Jurkat, Clone E6-1 (cell line): ENCODE results near the gene TMEM223.
"Not testable (repeated sequence)": the region's sequence is repeated elsewhere in the genome, so short reads cannot be mapped to it uniquely, and the experiment has no call there.

ENCODE experiments used
- DNase-seq: peaks from one replicate; pipeline ENCODE4 v3.0.0-alpha.2; 2011; ENCODE audit warnings: low read depth, low spot score
- H3K4me3 ChIP-seq: 2 replicates; pipeline ENCODE4 v1.5.1; 2011; ENCODE audit warnings: mild to moderate bottlenecking, low read length, control low read depth, moderate library complexity

Gene TMEM223

GRCh38 chr11:62757846-62758788 lies 33.7 kb downstream of the TMEM223 start:
- H3K4me3 ChIP-seq = no peak overlapping the region
- no peak for DNase-seq

GRCh38 chr11:62755086-62755615 lies 36.7 kb downstream of the TMEM223 start:
- no peak overlapping the region for H3K4me3 ChIP-seq

DNA sequence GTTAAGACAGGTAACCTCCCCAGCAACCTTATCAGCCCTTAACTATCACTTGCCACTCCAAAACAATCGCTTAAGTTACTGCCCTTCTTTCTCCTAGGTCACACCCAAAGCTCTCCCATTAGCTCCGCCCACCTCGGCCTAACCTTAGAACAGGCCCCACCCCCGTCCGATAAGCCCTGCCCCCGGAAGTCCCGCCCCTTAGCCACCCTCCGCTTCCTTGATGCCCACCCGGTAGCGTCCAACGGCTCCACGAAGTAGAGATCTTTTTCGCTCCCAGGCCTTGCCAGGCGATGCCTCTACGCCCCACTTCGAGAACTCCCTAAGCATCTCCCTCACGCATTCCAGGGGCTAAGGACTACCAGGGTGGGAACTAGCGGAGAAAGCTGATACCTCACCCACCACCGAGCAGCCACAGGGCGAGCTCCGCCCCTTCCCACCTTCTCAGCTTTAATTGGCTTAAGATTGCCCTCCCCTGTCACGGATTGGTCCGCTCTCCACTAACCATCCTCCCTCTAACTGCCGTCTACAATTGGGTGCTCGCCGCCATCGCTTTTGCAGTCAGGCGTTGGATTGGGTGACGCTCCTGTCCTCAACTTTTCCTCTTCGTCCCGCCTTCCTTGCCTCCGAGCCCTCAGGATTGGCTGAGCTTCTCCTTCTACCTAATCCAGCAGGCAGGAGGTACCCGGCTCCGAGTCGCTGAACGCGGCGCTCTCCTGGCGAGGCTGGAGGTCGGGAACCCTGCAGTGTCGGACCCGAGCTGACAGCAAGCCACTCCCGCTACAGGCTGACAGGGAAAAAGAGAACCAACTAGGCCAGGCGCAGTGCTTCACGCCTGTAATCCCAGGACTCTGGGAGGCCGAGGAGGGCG lies 37.8 kb downstream of the TMEM223 start, which contains the start of gene ZBTB3:
ZBTB3 (minus strand) TSS at position 425 of the 868 bp plus-strand sequence. CDS start 496 bp downstream, outside the sequence.
- peak; percentile 100 for DNase-seq
- H3K4me3 ChIP-seq = peak within 1 kb of the TSS; percentile 88

More at GRCh38 chr11:62755086-62755615, 36.7 kb downstream of the TMEM223 start:
- no peak for DNase-seq

DNA sequence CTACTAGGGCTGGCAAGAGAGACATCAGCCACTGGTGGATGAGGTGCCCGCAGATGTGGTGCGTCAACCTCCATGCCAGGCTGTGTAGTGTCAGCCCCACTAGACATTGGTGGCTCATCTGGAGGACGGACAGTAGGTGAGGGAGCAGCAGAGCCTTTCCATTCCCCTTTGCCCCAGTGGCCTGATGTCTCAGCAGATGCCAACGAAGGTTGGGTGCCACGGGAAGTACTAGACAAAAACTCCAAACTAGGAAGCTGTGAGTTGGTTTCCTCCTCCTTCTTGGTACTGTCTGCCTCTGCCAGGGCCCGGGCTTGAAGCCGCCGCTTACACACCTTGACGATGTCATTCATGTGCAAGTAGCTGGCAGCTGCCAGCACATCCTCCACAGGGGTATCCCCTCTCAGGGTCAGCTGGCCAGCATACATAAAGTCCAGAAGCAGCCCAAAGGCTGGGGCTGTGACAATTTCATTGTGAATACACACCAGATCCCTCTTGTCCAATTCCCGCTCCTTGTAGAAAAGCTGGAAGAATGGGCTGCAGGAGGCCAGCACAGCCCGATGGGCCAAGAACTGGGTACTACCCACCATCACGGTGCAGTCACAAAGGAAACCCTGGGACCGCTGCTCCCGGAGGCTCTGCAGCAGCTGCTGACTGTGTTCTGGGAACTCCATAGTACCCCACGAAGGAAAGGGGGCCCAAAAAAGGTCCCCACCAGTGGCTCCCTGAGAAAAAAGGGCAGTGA lies 38.6 kb downstream of the TMEM223 start:
- H3K4me3 ChIP-seq = peak overlapping the region; percentile 88

DNA sequence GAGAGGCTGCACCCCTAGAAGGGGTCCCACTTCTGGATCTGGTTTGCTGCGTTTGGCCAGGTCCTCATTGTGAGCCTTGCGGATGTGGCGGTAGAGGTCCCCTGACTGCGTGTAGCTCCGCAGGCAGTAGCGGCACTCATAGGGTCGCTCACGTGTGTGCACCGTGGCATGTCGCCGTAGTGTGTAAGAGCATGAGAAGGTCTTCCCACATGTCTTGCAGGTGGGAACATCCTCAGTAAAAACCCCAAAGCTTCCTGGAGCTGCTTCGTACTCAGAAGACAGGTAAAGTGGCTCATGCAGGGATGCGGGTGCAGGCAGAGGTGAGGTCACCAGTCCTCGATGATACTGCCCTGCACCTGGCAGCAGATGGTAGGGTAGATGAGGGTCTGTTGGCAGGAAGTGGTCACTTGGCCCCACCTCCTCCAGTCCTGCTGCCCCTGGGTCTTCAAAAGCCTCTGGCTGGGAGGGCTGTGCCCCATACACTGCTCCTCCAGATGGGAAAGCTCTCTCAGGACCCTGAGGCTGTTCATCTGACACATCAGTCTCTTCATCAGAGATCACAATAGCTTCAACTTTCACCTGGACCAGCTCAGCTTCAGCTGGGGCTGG lies 39.5 kb downstream of the TMEM223 start:
- no peak for DNase-seq
- H3K4me3 ChIP-seq = no peak overlapping the region

More for the DNA sequence above, 38.6 kb downstream of the TMEM223 start:
- DNase-seq = no peak

- H3K4me3 ChIP-seq = not testable (repeated sequence)
These were observed 41.9 kb downstream of the TMEM223 start for GRCh38 chr11:62749931-62750330.

GRCh38 chr11:62747475-62748160 lies 44.2 kb downstream of the TMEM223 start:
- no peak overlapping the region for H3K4me3 ChIP-seq
- DNase-seq = no peak

More at GRCh38 chr11:62749931-62750330, 41.9 kb downstream of the TMEM223 start:
- not testable (repeated sequence) for DNase-seq
